IMR-90 (cell line): ENCODE data around the gene CDKAL1. TPM values are rescaled to one million over a fixed set of nuclear protein-coding genes. Genes with fewer than 3 reads are reported as not detected.

Experiments
- ATAC-seq: fragments of 200-7000 bp; cut with Tn5 transposase; 2 replicates; pipeline ENCODE4 v1.9.1; 2020; ENCODE audit warnings: low read depth, mild to moderate bottlenecking, moderate library complexity
- BruUV-seq: library from RNA; stranded (reverse); fragments of 400-500 nt; replicated peaks from 2 replicates; lab custom pipeline; 2021; lab: Mats Ljungman, UMichigan
- CTCF ChIA-PET: fragments of 300-600 bp; formaldehyde crosslinking; extraction: SDS; loops from one replicate; lab custom pipeline; 2021; ENCODE audit warnings: antibody characterized with exemption; lab: Yijun Ruan, JAX
- POLR2A ChIA-PET: fragments of 300-600 bp; sonication (Branson Sonifier 250); formaldehyde crosslinking; loops from one replicate; lab custom pipeline; 2022; ENCODE audit warnings: antibody characterized with exemption; ENCODE audit not compliant: unreplicated experiment; lab: Charles Lee
- DNase-seq: peaks from one replicate; pipeline ENCODE4 v3.0.0; 2013
- H2AFZ ChIP-seq: replicated peaks from 2 replicates; pipeline ENCODE3; 2013; ENCODE audit warnings: low read length, mild to moderate bottlenecking; ENCODE audit not compliant: poor library complexity
- H2AK5ac ChIP-seq: 2 replicates; pipeline ENCODE4 v1.6.1; 2013; ENCODE audit warnings: low read depth, low read length, inconsistent platforms
- H2AK9ac ChIP-seq: replicated peaks from 2 replicates; pipeline ENCODE3; 2013; ENCODE audit warnings: mild to moderate bottlenecking, low read depth, low read length, moderate library complexity; ENCODE audit not compliant: poor library complexity
- H2BK120ac ChIP-seq: 2 replicates; pipeline ENCODE4 v1.6.1; 2013; ENCODE audit warnings: low read depth, low read length, inconsistent platforms
- H2BK15ac ChIP-seq: 3 replicates; pipeline ENCODE4 v1.6.1; 2013; ENCODE audit warnings: low read depth, low read length, inconsistent platforms
- H2BK20ac ChIP-seq: 2 replicates; pipeline ENCODE4 v1.6.1; 2013; ENCODE audit warnings: low read depth, mild to moderate bottlenecking, inconsistent platforms, low read length, moderate library complexity
- H2BK5ac ChIP-seq: 2 replicates; pipeline ENCODE4 v1.6.1; 2013; ENCODE audit warnings: mild to moderate bottlenecking, low read depth, low read length, inconsistent platforms; ENCODE audit not compliant: poor library complexity, severe bottlenecking
- H3K14ac ChIP-seq: replicated peaks from 2 replicates; pipeline ENCODE4 v1.6.1; 2013; ENCODE audit warnings: low read depth, low read length, inconsistent platforms
- H3K18ac ChIP-seq: 2 replicates; pipeline ENCODE4 v1.6.1; 2013; ENCODE audit warnings: low read depth, low read length, control low read depth
- H3K23ac ChIP-seq: 2 replicates; pipeline ENCODE4 v1.6.1; 2013; ENCODE audit warnings: low read depth, low read length, inconsistent platforms
- H3K27ac ChIP-seq: 2 replicates; pipeline ENCODE4 v1.5.1; 2013; ENCODE audit warnings: mild to moderate bottlenecking, control low read depth, low read length; ENCODE audit not compliant: insufficient read depth
- H3K27me3 ChIP-seq: 2 replicates; pipeline ENCODE4 v1.6.1; 2013; ENCODE audit warnings: low read length; ENCODE audit not compliant: control insufficient read depth, insufficient read depth
- H3K36me3 ChIP-seq: 2 replicates; pipeline ENCODE4 v1.6.1; 2013; ENCODE audit warnings: low read length, mixed read lengths; ENCODE audit not compliant: control insufficient read depth, insufficient read depth
- H3K4ac ChIP-seq: 2 replicates; pipeline ENCODE4 v1.6.1; 2013; ENCODE audit warnings: low read depth, low read length, inconsistent platforms
- H3K4me1 ChIP-seq: 2 replicates; pipeline ENCODE4 v1.6.1; 2013; ENCODE audit warnings: low read length, mixed read lengths; ENCODE audit not compliant: control insufficient read depth, insufficient read depth
- H3K4me2 ChIP-seq: 2 replicates; pipeline ENCODE4 v1.6.1; 2013; ENCODE audit warnings: low read depth, mild to moderate bottlenecking, control low read depth, low read length, moderate library complexity
- H3K4me3 ChIP-seq: 2 replicates; pipeline ENCODE4 v1.5.1; 2013; ENCODE audit warnings: low read depth, mild to moderate bottlenecking, control low read depth, low read length, moderate library complexity; ENCODE audit not compliant: insufficient read depth
- H3K56ac ChIP-seq: 2 replicates; pipeline ENCODE4 v1.6.1; 2013; ENCODE audit warnings: low read length, inconsistent platforms; ENCODE audit not compliant: insufficient read depth; ENCODE audit errors: extremely low read depth
- H3K79me1 ChIP-seq, 2 experiments: 2 replicates each; pipeline ENCODE4 v1.6.1; 2013; ENCODE audit warnings: low read length in 2 of 2, inconsistent platforms in 1 of 2, low read depth in 1 of 2
- H3K9ac ChIP-seq: 2 replicates; pipeline ENCODE4 v1.6.1; 2013; ENCODE audit warnings: low read depth, low read length, control low read depth
- H3K9me1 ChIP-seq: 2 replicates; pipeline ENCODE4 v1.6.1; 2013; ENCODE audit warnings: low read length, inconsistent platforms; ENCODE audit not compliant: insufficient read depth
- H3K9me3 ChIP-seq: 2 replicates; pipeline ENCODE4 v1.6.1; 2013; ENCODE audit warnings: low read length; ENCODE audit not compliant: control insufficient read depth, insufficient read depth
- H4K20me1 ChIP-seq: 2 replicates; pipeline ENCODE4 v1.6.1; 2013; ENCODE audit warnings: low read length, inconsistent platforms; ENCODE audit not compliant: insufficient read depth
- H4K5ac ChIP-seq: 2 replicates; pipeline ENCODE4 v1.6.1; 2013; ENCODE audit warnings: mild to moderate bottlenecking, low read depth, low read length, control low read depth
- H4K8ac ChIP-seq, 2 experiments: 2 replicates each; pipeline ENCODE4 v1.6.1; 2013; ENCODE audit warnings: low read depth in 2 of 2, low read length in 2 of 2, control low read depth in 1 of 2, inconsistent platforms in 1 of 2
- H4K91ac ChIP-seq: 2 replicates; pipeline ENCODE4 v1.6.1; 2013; ENCODE audit warnings: low read depth, low read length, inconsistent platforms; ENCODE audit not compliant: insufficient read depth
- BHLHE40 ChIP-seq: fragments of 150-350 bp; IDR thresholded peaks from 2 replicates; pipeline ENCODE4 v1.6.1; 2016; ENCODE audit warnings: mild to moderate bottlenecking, low read depth, low read length
- CEBPB ChIP-seq: IDR thresholded peaks from 2 replicates; pipeline ENCODE4 v1.6.1; 2012; ENCODE audit warnings: low read depth, low read length, improper control_type of control experiment
- CHD1 ChIP-seq: IDR thresholded peaks from 2 replicates; pipeline ENCODE4 v1.6.1; 2012; ENCODE audit warnings: low read depth, low read length, improper control_type of control experiment
- FOS ChIP-seq: fragments of 150-350 bp; IDR thresholded peaks from 2 replicates; pipeline ENCODE4 v1.6.1; 2016; ENCODE audit warnings: low read depth, low read length
- MAFK ChIP-seq: IDR thresholded peaks from 2 replicates; pipeline ENCODE4 v1.6.1; 2012; ENCODE audit warnings: low read depth, low read length, improper control_type of control experiment
- MAZ ChIP-seq: IDR thresholded peaks from 2 replicates; pipeline ENCODE4 v1.6.1; 2012; ENCODE audit warnings: low read depth, mild to moderate bottlenecking, low read length, improper control_type of control experiment, moderate library complexity, borderline replicate concordance
- MXI1 ChIP-seq: IDR thresholded peaks from 2 replicates; pipeline ENCODE4 v1.6.1; 2012; ENCODE audit warnings: low read depth, mild to moderate bottlenecking, low read length, moderate library complexity, borderline replicate concordance
- NFE2L2 ChIP-seq: fragments of 150-350 bp; IDR thresholded peaks from 2 replicates; pipeline ENCODE4 v1.6.1; 2016; ENCODE audit warnings: low read depth, mild to moderate bottlenecking, low read length
- POLR2A ChIP-seq: IDR thresholded peaks from 2 replicates; pipeline ENCODE4 v1.6.1; 2012; ENCODE audit warnings: mild to moderate bottlenecking, low read depth, low read length
- RAD21 ChIP-seq: IDR thresholded peaks from 2 replicates; pipeline ENCODE4 v1.6.1; 2012; ENCODE audit warnings: low read length, improper control_type of control experiment
- RCOR1 ChIP-seq: IDR thresholded peaks from 2 replicates; pipeline ENCODE4 v1.6.1; 2012; ENCODE audit warnings: mild to moderate bottlenecking, low read length, improper control_type of control experiment; ENCODE audit not compliant: insufficient replicate concordance
- RFX5 ChIP-seq: IDR thresholded peaks from 2 replicates; pipeline ENCODE4 v1.8.0; 2012; ENCODE audit warnings: low read depth, mild to moderate bottlenecking, low read length, moderate library complexity
- SMC3 ChIP-seq: fragments of 150-350 bp; IDR thresholded peaks from 2 replicates; pipeline ENCODE4 v1.6.1; 2016; ENCODE audit warnings: low read depth, mild to moderate bottlenecking, antibody characterized with exemption, low read length, moderate library complexity
- WGBS, 2 experiments: methylation state at CpG; one replicate each; pipeline versions ENCODE4 v1.1.5 to v1.1.7; 2013; ENCODE audit warnings: missing lambda C conversion rate in 2 of 2; ENCODE audit not compliant: insufficient read length in 1 of 2; ENCODE audit errors: extremely low coverage in 2 of 2; 5-methylcytosine and 5-hydroxymethylcytosine counted together
- dilution Hi-C: fragments of 300-500 bp; cut with HindIII; formaldehyde crosslinking; loops from one replicate; pipeline ENCODE4 v1.14.3; 2018; ENCODE audit warnings: low sequenced_read_pairs; ENCODE audit not compliant: unreplicated experiment
- in situ Hi-C: fragments of 300-500 bp; cut with MboI; formaldehyde crosslinking; loops from 3 replicates; pipeline ENCODE4 v1.14.3; 2019; ENCODE audit warnings: low sequenced_read_pairs, inconsistent platforms, mixed read lengths
- intact Hi-C: fragments of 100-400 bp; cut with micrococcal nuclease; formaldehyde crosslinking; loops from 2 replicates; pipeline ENCODE4 v1.10.0; 2022
- polyA plus RNA-seq, 3 experiments: library from polyadenylated mRNA; depleted of rRNA; stranded (reverse); fragments of >200 nt; gene quantifications; 2 replicates each; pipeline ENCODE4 v1.2.3, GENCODE V29; 2012; ENCODE audit warnings: low replicate concordance in 1 of 3
- total RNA-seq: library from RNA; depleted of rRNA; stranded (reverse); fragments of >200 nt; gene quantifications from 2 replicates; pipeline ENCODE4 v1.2.3, GENCODE V29; 2012
- TF ChIP-seq, protein P1 (sequence below): conservative IDR thresholded peaks from 2 replicates; pipeline ENCODE4 v1.5.1; 2012; ENCODE audit warnings: mild to moderate bottlenecking, low read depth, low read length, improper control_type of control experiment
- TF ChIP-seq, protein P2 (sequence below): fragments of 150-350 bp; IDR thresholded peaks from 2 replicates; pipeline ENCODE4 v1.6.1; 2017; ENCODE audit warnings: mild to moderate bottlenecking, antibody characterized with exemption, low read length, low read depth
- TF ChIP-seq, protein P3 (sequence below): fragments of 150-350 bp; IDR thresholded peaks from 2 replicates; pipeline ENCODE4 v1.6.1; 2016; ENCODE audit warnings: low read depth, mild to moderate bottlenecking, low read length, moderate library complexity, borderline replicate concordance

Gene CDKAL1
- total and polyA plus RNA-seq, 2 of the 4 experiments (the other 2 are of a cell fraction): 3.7 to 13.1 TPM

DNA sequence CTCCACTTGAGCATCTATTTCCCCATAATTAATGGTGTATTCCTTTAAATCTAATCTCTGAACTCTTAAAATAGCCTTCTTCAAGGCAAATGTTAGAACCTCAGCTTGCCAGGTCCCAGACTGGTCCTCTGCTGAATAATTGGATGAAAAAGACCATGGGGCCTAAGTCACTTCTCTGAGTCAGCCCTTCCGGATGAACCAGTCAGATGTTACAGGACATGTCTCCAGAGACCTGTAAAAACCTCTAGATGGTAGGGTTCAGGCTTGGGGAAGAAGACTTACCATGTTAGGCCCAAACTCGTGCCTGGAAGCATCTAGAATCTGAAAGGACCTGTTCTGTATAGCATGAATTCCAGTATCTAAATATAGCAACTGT, 97.3 kb downstream of the CDKAL1 start:
- DNase-seq (no peak), ATAC-seq (no peak)
- Histone ChIP-seq H3K56ac (no peak overlapping the region), H4K20me1 (no peaks in the 10 kb centered on the region), H4K5ac (no peak overlapping the region), H4K91ac (no peak overlapping the region), H3K9me3 (no peaks in the 10 kb centered on the region), H3K14ac (no peak overlapping the region), H3K23ac (no peak overlapping the region), H2BK5ac (no peak overlapping the region), H3K4me2 (no peak overlapping the region), H3K27ac (no peak overlapping the region), H2BK120ac (no peak overlapping the region), H2AFZ (no peak overlapping the region), H3K9ac (no peak overlapping the region), H3K36me3 (no peaks in the 10 kb centered on the region), H3K4me1 (no peaks in the 10 kb centered on the region), H3K18ac (no peak overlapping the region), H2BK15ac (no peak overlapping the region), H2AK9ac (no peak overlapping the region), H4K8ac (no peak overlapping the region), H3K4ac (no peak overlapping the region), H2AK5ac (no peak overlapping the region), H2BK20ac (no peak overlapping the region), H3K9me1 (no peaks in the 10 kb centered on the region), H3K79me1 (peaks cover 12 to 13% of the 10 kb centered on the region in 2 experiments; a peak in 3 of 4 replicates), H3K4me3 (no peak overlapping the region), H3K27me3 (no peaks in the 10 kb centered on the region)
- dilution Hi-C loops (no loop called here), in situ Hi-C loops (no loop called here), intact Hi-C loops (no loop called here)
- WGBS, 2 experiments: no CpG with 5 or more reads among the region's 2 CpGs
- no TSS peak for BruUV-seq
- ChIA-PET POLR2A (no interaction called here), CTCF (no interaction called here)
- TF ChIP-seq BHLHE40 (no peak), MXI1 (no peak), CEBPB (no peak), MAFK (no peak), POLR2A (no peak), RFX5 (no peak), MAZ (no peak), NFE2L2 (no peak), CHD1 (no peak), FOS (no peak), SMC3 (no peak), RAD21 (no peak), RCOR1 (no peak)
- TF ChIP-seq, protein P1, sequence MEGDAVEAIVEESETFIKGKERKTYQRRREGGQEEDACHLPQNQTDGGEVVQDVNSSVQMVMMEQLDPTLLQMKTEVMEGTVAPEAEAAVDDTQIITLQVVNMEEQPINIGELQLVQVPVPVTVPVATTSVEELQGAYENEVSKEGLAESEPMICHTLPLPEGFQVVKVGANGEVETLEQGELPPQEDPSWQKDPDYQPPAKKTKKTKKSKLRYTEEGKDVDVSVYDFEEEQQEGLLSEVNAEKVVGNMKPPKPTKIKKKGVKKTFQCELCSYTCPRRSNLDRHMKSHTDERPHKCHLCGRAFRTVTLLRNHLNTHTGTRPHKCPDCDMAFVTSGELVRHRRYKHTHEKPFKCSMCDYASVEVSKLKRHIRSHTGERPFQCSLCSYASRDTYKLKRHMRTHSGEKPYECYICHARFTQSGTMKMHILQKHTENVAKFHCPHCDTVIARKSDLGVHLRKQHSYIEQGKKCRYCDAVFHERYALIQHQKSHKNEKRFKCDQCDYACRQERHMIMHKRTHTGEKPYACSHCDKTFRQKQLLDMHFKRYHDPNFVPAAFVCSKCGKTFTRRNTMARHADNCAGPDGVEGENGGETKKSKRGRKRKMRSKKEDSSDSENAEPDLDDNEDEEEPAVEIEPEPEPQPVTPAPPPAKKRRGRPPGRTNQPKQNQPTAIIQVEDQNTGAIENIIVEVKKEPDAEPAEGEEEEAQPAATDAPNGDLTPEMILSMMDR: no peak
- TF ChIP-seq, protein P2, sequence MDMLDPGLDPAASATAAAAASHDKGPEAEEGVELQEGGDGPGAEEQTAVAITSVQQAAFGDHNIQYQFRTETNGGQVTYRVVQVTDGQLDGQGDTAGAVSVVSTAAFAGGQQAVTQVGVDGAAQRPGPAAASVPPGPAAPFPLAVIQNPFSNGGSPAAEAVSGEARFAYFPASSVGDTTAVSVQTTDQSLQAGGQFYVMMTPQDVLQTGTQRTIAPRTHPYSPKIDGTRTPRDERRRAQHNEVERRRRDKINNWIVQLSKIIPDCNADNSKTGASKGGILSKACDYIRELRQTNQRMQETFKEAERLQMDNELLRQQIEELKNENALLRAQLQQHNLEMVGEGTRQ: no peak
- TF ChIP-seq, protein P3, sequence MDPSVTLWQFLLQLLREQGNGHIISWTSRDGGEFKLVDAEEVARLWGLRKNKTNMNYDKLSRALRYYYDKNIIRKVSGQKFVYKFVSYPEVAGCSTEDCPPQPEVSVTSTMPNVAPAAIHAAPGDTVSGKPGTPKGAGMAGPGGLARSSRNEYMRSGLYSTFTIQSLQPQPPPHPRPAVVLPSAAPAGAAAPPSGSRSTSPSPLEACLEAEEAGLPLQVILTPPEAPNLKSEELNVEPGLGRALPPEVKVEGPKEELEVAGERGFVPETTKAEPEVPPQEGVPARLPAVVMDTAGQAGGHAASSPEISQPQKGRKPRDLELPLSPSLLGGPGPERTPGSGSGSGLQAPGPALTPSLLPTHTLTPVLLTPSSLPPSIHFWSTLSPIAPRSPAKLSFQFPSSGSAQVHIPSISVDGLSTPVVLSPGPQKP: no peak
